Measurements from ENCODE around the gene KCNT2.

The KCNT2 gene

DNA sequence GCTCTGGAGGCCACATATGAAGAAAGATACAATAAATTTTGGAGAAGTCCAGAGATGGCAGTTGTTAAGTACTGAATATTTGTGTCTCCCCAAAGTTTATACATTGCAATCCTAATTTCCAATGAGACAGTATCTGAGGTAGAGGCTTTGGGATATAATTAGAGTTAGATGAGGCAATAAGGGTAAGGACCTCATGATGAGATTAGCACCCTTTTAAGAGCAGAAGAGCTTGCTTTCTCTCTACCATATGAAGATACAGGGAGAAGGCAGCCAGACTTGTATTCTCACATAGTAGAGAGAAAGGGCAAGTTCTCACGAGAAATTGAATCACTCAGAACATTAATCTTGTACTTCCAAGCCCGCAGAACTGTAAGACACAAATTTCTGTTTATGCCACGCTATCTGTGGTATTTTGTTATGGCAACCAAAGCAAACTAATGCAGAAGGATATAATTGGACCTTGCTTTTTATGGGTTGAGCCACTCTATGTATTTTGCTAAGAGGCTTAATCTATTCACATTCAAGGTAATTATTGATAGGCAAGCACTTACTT, 430.1 kb downstream of the KCNT2 start:
- FAIRE-seq, result no peak
